Measurements from ENCODE around the gene ZDHHC5.
A peak's percentile ranks its signal among the peaks of the same experiment; 100 is the strongest.
"Not testable (repeated sequence)": the region's sequence is repeated elsewhere in the genome, so short reads cannot be mapped to it uniquely, and the experiment has no call there.

Gene ZDHHC5

DNA sequence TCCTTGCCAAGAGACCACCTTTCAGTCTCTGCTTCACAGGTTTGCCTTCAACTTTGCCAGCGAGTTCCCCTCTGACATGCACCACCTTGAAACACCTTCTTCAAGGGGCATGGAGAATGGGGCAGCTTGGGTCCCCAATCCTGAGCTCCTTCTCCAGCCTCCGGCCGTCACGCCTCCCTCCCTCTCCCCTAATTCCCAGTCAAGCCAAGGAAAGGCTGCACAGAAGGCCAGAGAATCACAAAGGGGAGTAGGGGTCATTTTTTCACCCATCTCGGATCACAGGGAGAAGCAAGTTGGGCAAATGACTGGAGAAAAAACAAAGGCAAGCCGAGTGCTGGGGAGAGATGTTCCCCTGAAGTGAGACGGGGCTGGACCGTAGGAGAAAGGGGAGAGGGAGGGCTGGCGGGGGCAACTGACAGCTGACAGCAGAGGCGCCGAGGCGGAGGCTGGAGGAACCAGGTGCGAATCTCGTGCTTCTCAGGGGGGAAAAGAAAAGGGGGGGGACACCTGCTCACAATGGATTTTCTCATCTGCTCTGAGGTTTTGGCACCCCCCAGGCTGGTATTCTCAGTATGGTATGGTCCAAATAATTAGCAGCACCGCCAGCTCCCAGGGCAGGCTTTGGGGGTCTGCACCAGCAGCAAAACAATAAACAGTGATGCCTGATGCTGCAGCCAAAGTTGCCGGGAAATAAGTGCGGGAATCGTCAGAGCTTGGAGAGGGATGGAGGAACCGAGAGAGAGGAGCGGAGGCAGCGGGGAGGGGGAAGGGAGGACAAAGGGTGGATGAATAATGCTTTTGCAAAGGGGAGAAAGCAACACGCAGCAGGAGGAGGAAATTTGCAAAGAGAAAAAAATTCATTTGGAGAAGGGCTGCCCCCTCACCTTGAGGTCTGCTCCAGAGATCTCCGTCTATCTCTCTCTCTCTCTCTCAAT lies 18.8 kb upstream of the ZDHHC5 start:
- TF ChIP-seq, protein P1, sequence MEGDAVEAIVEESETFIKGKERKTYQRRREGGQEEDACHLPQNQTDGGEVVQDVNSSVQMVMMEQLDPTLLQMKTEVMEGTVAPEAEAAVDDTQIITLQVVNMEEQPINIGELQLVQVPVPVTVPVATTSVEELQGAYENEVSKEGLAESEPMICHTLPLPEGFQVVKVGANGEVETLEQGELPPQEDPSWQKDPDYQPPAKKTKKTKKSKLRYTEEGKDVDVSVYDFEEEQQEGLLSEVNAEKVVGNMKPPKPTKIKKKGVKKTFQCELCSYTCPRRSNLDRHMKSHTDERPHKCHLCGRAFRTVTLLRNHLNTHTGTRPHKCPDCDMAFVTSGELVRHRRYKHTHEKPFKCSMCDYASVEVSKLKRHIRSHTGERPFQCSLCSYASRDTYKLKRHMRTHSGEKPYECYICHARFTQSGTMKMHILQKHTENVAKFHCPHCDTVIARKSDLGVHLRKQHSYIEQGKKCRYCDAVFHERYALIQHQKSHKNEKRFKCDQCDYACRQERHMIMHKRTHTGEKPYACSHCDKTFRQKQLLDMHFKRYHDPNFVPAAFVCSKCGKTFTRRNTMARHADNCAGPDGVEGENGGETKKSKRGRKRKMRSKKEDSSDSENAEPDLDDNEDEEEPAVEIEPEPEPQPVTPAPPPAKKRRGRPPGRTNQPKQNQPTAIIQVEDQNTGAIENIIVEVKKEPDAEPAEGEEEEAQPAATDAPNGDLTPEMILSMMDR (conservative IDR thresholded peaks at IDR 0.05; ENCODE audit: control insufficient read depth, insufficient read depth, low read depth, low read length): no peak
- DNase-seq (ENCODE audit: low read depth): peak; percentile 46
- H3K4me3 ChIP-seq (ENCODE audit: control insufficient read depth, low read depth, low read length): peak overlapping the region; percentile 52

DNA sequence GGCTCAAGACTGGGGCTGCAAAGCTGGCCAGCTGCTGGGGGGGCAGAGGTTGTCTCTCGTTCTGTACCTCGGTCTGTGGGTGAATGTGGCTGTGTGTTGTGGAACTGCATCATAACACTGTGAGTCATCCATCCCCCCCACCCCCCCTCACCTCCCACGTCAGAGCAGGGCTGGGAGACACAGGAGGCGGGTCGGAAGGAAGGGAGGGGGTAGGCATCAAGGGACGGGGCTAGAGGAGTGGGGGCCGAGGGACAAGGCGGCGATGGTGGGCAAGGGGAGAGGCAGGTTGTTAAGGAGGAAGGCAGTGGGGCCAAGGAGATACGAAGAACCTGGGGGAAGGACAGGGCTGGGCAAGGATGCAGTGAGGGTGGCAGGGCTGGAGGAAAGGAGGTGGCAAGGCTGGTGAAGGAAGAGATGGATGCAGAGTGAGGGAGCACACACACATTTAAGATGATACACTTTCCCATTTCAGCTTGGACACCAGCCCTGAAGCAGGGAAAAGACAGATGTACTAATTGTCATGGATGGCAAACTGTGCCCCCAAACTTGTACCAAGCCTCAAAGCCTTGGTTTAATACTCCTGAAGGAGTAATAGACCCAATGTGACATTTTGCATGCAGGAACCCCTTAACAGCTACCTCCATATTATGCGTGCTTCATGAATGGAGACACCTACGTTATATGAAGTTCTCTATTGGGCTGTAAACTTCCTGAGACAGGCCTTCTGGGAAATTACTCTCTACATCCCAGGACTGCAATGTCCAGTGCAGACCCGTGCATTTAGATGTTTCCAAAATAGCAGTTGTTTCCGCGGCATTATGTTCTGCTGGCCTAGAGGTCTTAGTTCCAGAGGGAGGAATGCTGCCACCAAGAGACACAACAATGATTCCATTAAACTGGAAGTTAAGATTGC lies 17.8 kb upstream of the ZDHHC5 start, which contains the start of gene YPEL4:
YPEL4 (minus strand) TSS at position 87 of the 913 bp plus-strand sequence. CDS start 2,805 bp downstream, outside the sequence.
- TF ChIP-seq, protein P1 (conservative IDR thresholded peaks at IDR 0.05; ENCODE audit: control insufficient read depth, insufficient read depth, low read depth, low read length): no peak
- H3K4me3 ChIP-seq (ENCODE audit: control insufficient read depth, low read depth, low read length): peak within 1 kb of the TSS; percentile 52
- peak; percentile 83 for DNase-seq (ENCODE audit: low read depth)

DNA sequence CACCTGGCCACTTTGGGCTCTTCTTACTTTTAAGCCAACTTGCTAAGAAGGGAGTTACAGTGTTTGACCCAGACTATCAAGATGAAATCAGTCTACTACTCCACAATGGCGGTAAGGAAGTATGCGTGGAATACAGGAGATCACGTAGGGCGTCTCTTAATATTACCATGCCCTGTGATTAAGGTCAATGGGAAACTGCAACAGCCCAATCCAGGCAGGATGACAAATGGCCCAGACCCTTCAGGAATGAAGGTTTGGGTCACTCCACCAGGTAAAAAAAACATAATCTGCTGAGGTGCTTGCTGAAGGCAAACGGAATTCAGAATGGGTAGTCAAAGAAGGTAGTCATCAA lies 17.2 kb upstream of the ZDHHC5 start:
- no peak for DNase-seq (ENCODE audit: low read depth)
- TF ChIP-seq, protein P1 (conservative IDR thresholded peaks at IDR 0.05; ENCODE audit: control insufficient read depth, insufficient read depth, low read depth, low read length): no peak
- no peak overlapping the region for H3K4me3 ChIP-seq (ENCODE audit: control insufficient read depth, low read depth, low read length)

DNA sequence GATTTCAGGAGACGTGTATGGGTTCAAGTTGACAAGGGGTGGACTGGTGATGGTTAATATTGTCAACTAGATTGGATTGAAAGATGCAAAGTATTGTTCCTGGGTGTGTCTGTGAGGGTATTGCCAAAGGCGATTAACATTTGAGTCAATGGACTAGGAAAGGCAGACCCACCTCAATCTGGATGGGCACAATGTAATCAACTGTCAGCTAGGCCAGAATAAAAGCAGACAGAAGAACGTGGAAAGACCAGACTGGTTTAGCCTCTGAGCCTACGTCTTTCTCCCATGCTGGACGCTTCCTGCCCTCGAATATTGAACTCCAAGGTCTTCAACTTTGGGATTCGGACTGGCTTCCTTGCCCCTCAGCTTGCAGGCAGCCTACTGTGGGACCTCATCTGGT lies 16.5 kb upstream of the ZDHHC5 start:
- H3K4me3 ChIP-seq (ENCODE audit: control insufficient read depth, low read depth, low read length): no peak overlapping the region
- DNase-seq (ENCODE audit: low read depth): no peak
- TF ChIP-seq, protein P1 (conservative IDR thresholded peaks at IDR 0.05; ENCODE audit: control insufficient read depth, insufficient read depth, low read depth, low read length): no peak

DNA sequence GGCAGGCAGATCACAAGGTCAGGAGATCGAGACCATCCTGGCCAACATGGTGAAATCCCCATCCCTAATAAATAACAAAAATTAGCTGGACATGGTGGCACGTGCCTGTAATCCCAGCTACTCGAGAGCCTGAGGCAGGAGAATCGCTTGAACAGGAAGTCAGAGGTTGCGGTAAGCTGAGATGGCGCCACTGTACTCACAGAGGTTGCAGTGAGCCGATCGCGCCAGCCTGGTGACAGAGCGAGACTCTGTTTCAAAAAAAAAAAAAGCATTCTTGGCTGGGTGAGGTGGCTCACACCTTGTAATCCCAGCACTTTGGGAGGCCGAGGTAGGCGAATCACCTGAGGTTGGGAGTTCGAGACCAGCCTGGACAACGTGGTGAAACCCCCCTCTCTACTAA lies 15.7 kb upstream of the ZDHHC5 start:
- not testable (repeated sequence) for H3K4me3 ChIP-seq (ENCODE audit: control insufficient read depth, low read depth, low read length)

DNA sequence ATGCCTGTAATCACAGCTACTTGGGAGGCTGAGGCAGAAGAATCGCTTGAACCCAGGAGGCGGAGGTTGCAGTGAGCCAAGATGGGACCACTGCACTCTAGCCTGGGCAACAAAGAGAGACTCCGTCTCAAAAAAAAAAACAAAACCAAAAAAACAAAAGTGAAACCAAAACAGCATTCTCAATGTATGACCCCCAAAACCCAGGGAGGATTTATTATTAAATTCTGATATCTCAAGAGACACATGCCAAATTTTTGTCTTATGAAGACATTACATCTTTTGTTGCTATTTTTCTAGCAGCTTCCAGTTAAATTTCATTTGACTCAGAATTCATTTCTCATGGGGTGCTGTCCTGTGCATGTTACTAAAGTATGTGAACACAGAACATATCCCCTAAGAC lies 15.3 kb upstream of the ZDHHC5 start:
- TF ChIP-seq, protein P1 (conservative IDR thresholded peaks at IDR 0.05; ENCODE audit: control insufficient read depth, insufficient read depth, low read depth, low read length): no peak
- no peak overlapping the region for H3K4me3 ChIP-seq (ENCODE audit: control insufficient read depth, low read depth, low read length)
- DNase-seq (ENCODE audit: low read depth): no peak

More for the DNA sequence above, 15.7 kb upstream of the ZDHHC5 start:
- not testable (repeated sequence) for DNase-seq (ENCODE audit: low read depth)

Measured in fibroblast of mammary gland (primary cell).